ENCODE data around the gene EPM2AIP1. TPM values are rescaled to one million over a fixed set of nuclear protein-coding genes. Genes with fewer than 3 reads are reported as not detected.
"Not testable (repeated sequence)": the region's sequence is repeated elsewhere in the genome, so short reads cannot be mapped to it uniquely, and the experiment has no call there.

EPM2AIP1 gene
- total RNA-seq, 1 donor from 2014 or later, result 51.4 TPM

DNA sequence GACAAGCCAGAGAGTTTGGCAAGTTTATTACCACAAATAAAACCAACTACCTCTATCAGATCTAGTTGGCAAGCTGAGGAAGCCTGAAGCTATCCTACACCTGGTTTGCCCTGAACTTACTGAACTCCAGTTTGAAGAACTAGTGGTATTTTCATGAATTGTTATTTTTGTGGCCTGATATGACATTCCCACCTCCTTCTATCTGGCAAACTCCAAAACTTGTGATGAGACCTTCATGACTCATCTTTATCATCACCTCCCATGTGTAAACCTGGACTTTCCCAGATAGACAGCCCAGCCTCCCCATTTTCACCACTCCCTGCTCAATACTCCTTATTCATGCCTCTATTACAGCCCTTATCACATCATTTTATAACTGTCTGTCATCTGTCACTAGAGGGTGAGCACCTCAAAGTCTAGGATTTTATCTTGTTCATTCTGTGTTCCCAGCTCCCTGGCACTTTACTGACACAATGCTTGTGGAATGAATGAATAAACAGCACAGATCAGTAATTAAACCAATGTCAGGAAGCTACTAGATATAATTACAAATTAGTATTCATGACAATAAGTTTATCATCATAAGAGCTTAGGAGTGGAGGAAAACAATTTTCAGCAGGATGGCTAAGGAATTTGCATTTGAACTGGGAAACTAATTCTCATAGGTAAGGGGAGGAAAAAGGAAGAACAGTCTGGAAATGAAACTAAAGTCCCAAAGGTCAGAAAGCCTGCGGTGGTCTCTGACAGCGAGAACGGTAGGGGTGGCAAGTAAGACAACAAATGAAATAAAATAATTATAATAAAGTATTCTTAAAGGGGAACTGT lies 34.9 kb downstream of the EPM2AIP1 start:
- no peak for TF ChIP-seq EZH2phosphoT487 (IDR thresholded peaks at IDR 0.05)
- H3K9me3 Mint-ChIP-seq, result no peaks in the 10 kb centered on the region
- no peak overlapping the region for H3K27ac Mint-ChIP-seq
- Histone ChIP-seq H4K20me1 (ENCODE audit: low read depth) (no peaks in the 10 kb centered on the region), H3K36me3 (no peaks in the 10 kb centered on the region), H2AFZ (replicated peaks) (peak overlapping the region; percentile 55), H3K27me3 (no peaks in the 10 kb centered on the region), H3K9me3 (ENCODE audit: low read depth) (no peaks in the 10 kb centered on the region), H3K79me2 (ENCODE audit: low read depth) (no peaks in the 10 kb centered on the region), H3K4me1 (no peaks in the 10 kb centered on the region), H3F3A (ENCODE audit: low read depth) (peaks cover 3% of the 10 kb centered on the region), H3K4me2 (no peak overlapping the region), H3K4me3 (no peak overlapping the region), H3K27ac (no peak overlapping the region), H3K9ac (no peak overlapping the region)
- no peak overlapping the region for H3K4me3 Mint-ChIP-seq
- no peaks in the 10 kb centered on the region for H3K36me3 Mint-ChIP-seq
- peaks cover 10% of the 10 kb centered on the region for H3K4me1 Mint-ChIP-seq
- no peak for DNase-seq (ENCODE audit: low spot score)
- peaks cover 2% of the 10 kb centered on the region for H3K27me3 Mint-ChIP-seq (ENCODE audit: insufficient read depth, low read depth)

DNA sequence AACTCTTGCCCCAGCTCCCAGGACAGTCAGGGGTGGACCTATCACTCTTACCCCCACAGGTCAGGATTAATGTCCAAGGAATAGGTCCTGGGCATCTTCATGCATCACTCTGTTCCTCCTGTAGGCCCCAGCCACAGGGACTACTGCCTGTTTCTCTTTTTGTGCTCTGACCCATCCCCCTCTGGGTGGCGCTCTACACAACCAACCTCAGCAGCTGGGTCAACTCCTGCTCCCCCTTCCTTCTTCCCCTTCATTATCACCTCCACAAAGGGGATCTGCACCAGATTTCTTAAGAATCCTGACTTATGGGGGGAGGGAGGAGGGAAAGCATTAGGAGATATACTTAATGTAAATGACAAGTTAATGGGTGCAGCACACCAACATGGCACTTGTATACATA lies 35.9 kb downstream of the EPM2AIP1 start:
- Histone ChIP-seq H3K79me2 (ENCODE audit: low read depth) (no peaks in the 10 kb centered on the region), H2AFZ (replicated peaks) (no peak overlapping the region), H3K27ac (no peak overlapping the region), H3K4me1 (no peaks in the 10 kb centered on the region), H3K36me3 (no peaks in the 10 kb centered on the region), H3K4me2 (no peak overlapping the region), H3K9ac (no peak overlapping the region), H4K20me1 (ENCODE audit: low read depth) (no peaks in the 10 kb centered on the region), H3F3A (ENCODE audit: low read depth) (peaks cover 3% of the 10 kb centered on the region), H3K27me3 (no peaks in the 10 kb centered on the region), H3K4me3 (no peak overlapping the region), H3K9me3 (ENCODE audit: low read depth) (no peaks in the 10 kb centered on the region)
- H3K36me3 Mint-ChIP-seq, result no peaks in the 10 kb centered on the region
- peaks cover 10% of the 10 kb centered on the region for H3K4me1 Mint-ChIP-seq
- no peak overlapping the region for H3K27ac Mint-ChIP-seq
- TF ChIP-seq, protein P1, sequence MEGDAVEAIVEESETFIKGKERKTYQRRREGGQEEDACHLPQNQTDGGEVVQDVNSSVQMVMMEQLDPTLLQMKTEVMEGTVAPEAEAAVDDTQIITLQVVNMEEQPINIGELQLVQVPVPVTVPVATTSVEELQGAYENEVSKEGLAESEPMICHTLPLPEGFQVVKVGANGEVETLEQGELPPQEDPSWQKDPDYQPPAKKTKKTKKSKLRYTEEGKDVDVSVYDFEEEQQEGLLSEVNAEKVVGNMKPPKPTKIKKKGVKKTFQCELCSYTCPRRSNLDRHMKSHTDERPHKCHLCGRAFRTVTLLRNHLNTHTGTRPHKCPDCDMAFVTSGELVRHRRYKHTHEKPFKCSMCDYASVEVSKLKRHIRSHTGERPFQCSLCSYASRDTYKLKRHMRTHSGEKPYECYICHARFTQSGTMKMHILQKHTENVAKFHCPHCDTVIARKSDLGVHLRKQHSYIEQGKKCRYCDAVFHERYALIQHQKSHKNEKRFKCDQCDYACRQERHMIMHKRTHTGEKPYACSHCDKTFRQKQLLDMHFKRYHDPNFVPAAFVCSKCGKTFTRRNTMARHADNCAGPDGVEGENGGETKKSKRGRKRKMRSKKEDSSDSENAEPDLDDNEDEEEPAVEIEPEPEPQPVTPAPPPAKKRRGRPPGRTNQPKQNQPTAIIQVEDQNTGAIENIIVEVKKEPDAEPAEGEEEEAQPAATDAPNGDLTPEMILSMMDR (IDR thresholded peaks at IDR 0.05), result peak; percentile 38
- TF ChIP-seq EZH2 (IDR thresholded peaks at IDR 0.05), result no peak
- peak; percentile 17 for DNase-seq (ENCODE audit: low spot score)
- no peak overlapping the region for H3K4me3 Mint-ChIP-seq
- peaks cover 2% of the 10 kb centered on the region for H3K9me3 Mint-ChIP-seq
- H3K27me3 Mint-ChIP-seq (ENCODE audit: insufficient read depth, low read depth), result peaks cover 2% of the 10 kb centered on the region

DNA sequence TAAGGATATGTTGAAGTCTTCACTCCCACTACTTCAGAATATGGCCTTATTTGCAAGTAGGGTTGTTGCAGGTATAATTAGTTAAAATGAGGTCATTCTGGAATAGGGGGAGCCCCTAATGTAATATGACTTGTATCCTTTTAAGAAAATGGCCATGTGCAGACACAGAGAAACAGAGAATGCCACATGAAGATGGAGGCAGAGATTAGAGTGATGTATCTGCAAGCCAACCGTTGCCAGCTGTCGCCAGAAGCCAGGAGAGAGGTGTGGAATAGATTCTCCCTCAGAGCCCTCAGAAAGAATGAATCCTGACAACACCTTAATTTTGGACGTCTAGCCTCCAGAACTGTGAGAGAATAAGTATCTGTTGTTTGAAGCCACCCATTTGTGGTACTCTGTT lies 36.8 kb downstream of the EPM2AIP1 start:
- Histone ChIP-seq H4K20me1 (ENCODE audit: low read depth) (no peaks in the 10 kb centered on the region), H3K4me1 (no peaks in the 10 kb centered on the region), H3K27me3 (no peaks in the 10 kb centered on the region), H2AFZ (replicated peaks) (no peak overlapping the region), H3K9ac (no peak overlapping the region), H3K36me3 (no peaks in the 10 kb centered on the region), H3K9me3 (ENCODE audit: low read depth) (no peaks in the 10 kb centered on the region), H3K4me2 (no peak overlapping the region), H3F3A (ENCODE audit: low read depth) (peaks cover 3% of the 10 kb centered on the region), H3K27ac (no peak overlapping the region), H3K79me2 (ENCODE audit: low read depth) (no peaks in the 10 kb centered on the region), H3K4me3 (no peak overlapping the region)
- Mint-ChIP-seq H3K36me3 (no peaks in the 10 kb centered on the region), H3K27ac (no peak overlapping the region), H3K9me3 (peaks cover 2% of the 10 kb centered on the region), H3K27me3 (ENCODE audit: insufficient read depth, low read depth) (peaks cover 2% of the 10 kb centered on the region), H3K4me1 (peaks cover 10% of the 10 kb centered on the region), H3K4me3 (no peak overlapping the region)
- DNase-seq (ENCODE audit: low spot score), result no peak
- TF ChIP-seq EZH2 (IDR thresholded peaks at IDR 0.05) (no peak), EZH2phosphoT487 (IDR thresholded peaks at IDR 0.05) (no peak)
- TF ChIP-seq, protein P1 (IDR thresholded peaks at IDR 0.05), result no peak

DNA sequence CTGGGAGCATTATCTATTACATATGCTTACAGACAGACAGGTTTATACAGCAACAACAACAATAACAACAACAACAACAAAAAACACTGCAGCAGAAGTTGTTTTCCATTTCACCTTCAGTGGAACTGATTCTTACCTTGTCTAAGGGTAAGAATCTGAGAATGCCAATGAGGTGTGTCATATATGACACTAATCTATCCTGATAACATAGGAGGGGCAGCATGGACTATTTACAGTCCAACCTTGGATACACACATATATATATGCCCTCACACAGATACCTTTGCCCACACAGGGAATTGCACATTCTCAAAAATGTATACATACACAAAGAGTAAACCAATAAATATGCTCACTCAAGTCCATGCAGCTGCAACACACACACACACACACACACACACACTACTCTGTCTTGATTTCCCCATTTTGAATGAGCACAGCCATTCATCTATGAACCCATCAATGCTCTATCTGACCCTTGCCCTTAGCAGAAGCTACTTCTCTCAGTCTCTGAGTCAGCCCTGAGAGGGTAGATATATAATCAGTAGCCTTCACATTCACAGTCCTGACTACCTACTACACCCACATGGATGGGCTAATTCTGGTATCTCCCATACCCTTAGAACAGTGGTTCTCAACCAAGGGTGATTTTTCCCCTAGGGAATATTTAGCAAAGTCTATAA lies 38.3 kb downstream of the EPM2AIP1 start:
- Mint-ChIP-seq H3K4me3 (no peak overlapping the region), H3K9me3 (peaks cover 2% of the 10 kb centered on the region), H3K36me3 (no peaks in the 10 kb centered on the region), H3K4me1 (peaks cover 6% of the 10 kb centered on the region), H3K27ac (no peak overlapping the region), H3K27me3 (ENCODE audit: insufficient read depth, low read depth) (peaks cover 2% of the 10 kb centered on the region)
- Histone ChIP-seq H3K4me2 (no peak overlapping the region), H3F3A (ENCODE audit: low read depth) (peaks cover 3% of the 10 kb centered on the region), H3K4me1 (no peaks in the 10 kb centered on the region), H3K9ac (no peak overlapping the region), H2AFZ (replicated peaks) (no peak overlapping the region), H3K27ac (no peak overlapping the region), H3K9me3 (ENCODE audit: low read depth) (no peaks in the 10 kb centered on the region), H3K36me3 (no peaks in the 10 kb centered on the region), H4K20me1 (ENCODE audit: low read depth) (no peaks in the 10 kb centered on the region), H3K79me2 (ENCODE audit: low read depth) (no peaks in the 10 kb centered on the region), H3K4me3 (no peak overlapping the region), H3K27me3 (no peaks in the 10 kb centered on the region)
- TF ChIP-seq EZH2 (IDR thresholded peaks at IDR 0.05) (no peak), EZH2phosphoT487 (IDR thresholded peaks at IDR 0.05) (no peak)
- TF ChIP-seq, protein P1 (IDR thresholded peaks at IDR 0.05), result no peak
- DNase-seq (ENCODE audit: low spot score), result no peak

DNA sequence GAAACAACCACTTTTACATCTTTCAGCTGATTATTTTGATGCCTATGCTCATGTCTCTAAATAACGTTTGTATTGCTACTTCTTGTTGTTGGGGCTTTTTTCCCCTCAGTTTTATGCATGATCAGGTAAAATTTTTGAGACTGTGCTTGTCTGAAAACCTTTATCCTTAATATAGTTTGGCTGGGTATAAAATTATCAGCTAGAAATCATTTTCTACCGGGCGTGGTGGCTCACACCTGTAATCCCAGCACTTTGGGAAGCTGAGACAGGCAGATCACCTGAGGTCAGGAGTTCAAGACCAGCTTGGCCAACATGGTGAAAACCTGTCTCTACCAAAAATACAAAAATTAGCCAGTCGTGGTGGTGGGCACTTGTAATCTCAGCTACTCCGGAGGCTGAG lies 45.1 kb downstream of the EPM2AIP1 start:
- not testable (repeated sequence) for H3K27ac ChIP-seq; H3K4me1 Mint-ChIP-seq; H3K36me3 ChIP-seq; H3K36me3 Mint-ChIP-seq; H3K4me2 ChIP-seq; H3K27ac Mint-ChIP-seq; H3K4me1 ChIP-seq; H3K9ac ChIP-seq; H3K9me3 ChIP-seq (ENCODE audit: low read depth); H3K4me3 ChIP-seq; H3K79me2 ChIP-seq (ENCODE audit: low read depth); DNase-seq (ENCODE audit: low spot score); H3K4me3 Mint-ChIP-seq; H2AFZ ChIP-seq (replicated peaks); H4K20me1 ChIP-seq (ENCODE audit: low read depth)
- peaks cover 45% of the 10 kb centered on the region for H3K9me3 Mint-ChIP-seq
- peaks cover 19% of the 10 kb centered on the region for H3K27me3 Mint-ChIP-seq (ENCODE audit: insufficient read depth, low read depth)
- Histone ChIP-seq H3K27me3 (peaks cover 31% of the 10 kb centered on the region), H3F3A (ENCODE audit: low read depth) (peaks cover 12% of the 10 kb centered on the region)
